ENCODE data around the gene SLC39A7. TPM values are rescaled to one million over a fixed set of nuclear protein-coding genes. Genes with fewer than 3 reads are reported as not detected.

The SLC39A7 gene
- total RNA-seq, 2 donors from 2014 or later: 123 to 163 TPM

GRCh38 chr6:33236852-33237251, 36.2 kb downstream of the SLC39A7 start:
- Mint-ChIP-seq H3K27me3 (ENCODE audit: insufficient read depth) (peaks cover 25% of the 10 kb centered on the region), H3K27ac (no peak overlapping the region), H3K4me3 (no peak overlapping the region), H3K36me3 (ENCODE audit: low read depth) (no peaks in the 10 kb centered on the region), H3K4me1 (peaks cover 12% of the 10 kb centered on the region), H3K9me3 (no peaks in the 10 kb centered on the region)
- peak; percentile 9 for DNase-seq
- TF ChIP-seq, protein P1, sequence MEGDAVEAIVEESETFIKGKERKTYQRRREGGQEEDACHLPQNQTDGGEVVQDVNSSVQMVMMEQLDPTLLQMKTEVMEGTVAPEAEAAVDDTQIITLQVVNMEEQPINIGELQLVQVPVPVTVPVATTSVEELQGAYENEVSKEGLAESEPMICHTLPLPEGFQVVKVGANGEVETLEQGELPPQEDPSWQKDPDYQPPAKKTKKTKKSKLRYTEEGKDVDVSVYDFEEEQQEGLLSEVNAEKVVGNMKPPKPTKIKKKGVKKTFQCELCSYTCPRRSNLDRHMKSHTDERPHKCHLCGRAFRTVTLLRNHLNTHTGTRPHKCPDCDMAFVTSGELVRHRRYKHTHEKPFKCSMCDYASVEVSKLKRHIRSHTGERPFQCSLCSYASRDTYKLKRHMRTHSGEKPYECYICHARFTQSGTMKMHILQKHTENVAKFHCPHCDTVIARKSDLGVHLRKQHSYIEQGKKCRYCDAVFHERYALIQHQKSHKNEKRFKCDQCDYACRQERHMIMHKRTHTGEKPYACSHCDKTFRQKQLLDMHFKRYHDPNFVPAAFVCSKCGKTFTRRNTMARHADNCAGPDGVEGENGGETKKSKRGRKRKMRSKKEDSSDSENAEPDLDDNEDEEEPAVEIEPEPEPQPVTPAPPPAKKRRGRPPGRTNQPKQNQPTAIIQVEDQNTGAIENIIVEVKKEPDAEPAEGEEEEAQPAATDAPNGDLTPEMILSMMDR (conservative IDR thresholded peaks at IDR 0.05): no peak
- Histone ChIP-seq H3K4me3 (ENCODE audit: low read length) (no peak overlapping the region), H3K9ac (ENCODE audit: extremely low read depth, low read length, poor library complexity, severe bottlenecking) (no peak overlapping the region), H3K4me1 (ENCODE audit: control insufficient read depth, insufficient read depth, low read length) (no peaks in the 10 kb centered on the region), H3K27me3 (ENCODE audit: control insufficient read depth, insufficient read depth, low read length, poor library complexity, severe bottlenecking) (peaks cover 6% of the 10 kb centered on the region), H3K36me3 (ENCODE audit: control insufficient read depth, insufficient read depth, low read length) (no peaks in the 10 kb centered on the region), H3K9me3 (ENCODE audit: control insufficient read depth, low read length) (no peaks in the 10 kb centered on the region), H3K27ac (ENCODE audit: low read depth, low read length) (no peak overlapping the region)
- WGBS, 2 experiments (ENCODE audit: insufficient coverage in 1 of 2, insufficient read length in 1 of 2): 86 to 91% methylated on average over 5 to 6 of the region's 6 CpGs

DNA sequence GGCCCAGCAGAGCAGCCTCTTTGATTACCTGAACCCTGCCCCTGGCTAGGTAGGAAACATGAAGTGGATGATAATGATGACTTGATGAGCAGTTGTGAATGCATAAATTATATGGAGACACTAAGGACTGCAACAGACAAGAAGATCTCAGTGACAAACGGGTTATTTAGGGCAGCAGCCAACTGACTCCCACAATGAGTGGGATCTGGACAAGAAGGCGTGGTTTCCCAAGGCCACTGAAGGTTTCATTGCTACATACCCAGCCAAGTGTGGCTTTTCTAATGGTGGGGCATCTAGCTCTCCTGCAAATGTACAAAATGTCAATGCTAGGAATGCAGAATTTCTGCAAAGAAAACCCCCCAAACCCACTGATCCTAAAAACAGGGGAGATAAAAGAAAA, 37.1 kb downstream of the SLC39A7 start:
- no peak overlapping the region for H3K9ac ChIP-seq (ENCODE audit: extremely low read depth, low read length, poor library complexity, severe bottlenecking)
- H3K9me3 ChIP-seq (ENCODE audit: control insufficient read depth, low read length): no peaks in the 10 kb centered on the region
- Mint-ChIP-seq H3K4me3 (no peak overlapping the region), H3K9me3 (no peaks in the 10 kb centered on the region), H3K27ac (no peak overlapping the region), H3K4me1 (peaks cover 12% of the 10 kb centered on the region), H3K36me3 (ENCODE audit: low read depth) (no peaks in the 10 kb centered on the region), H3K27me3 (ENCODE audit: insufficient read depth) (peaks cover 31% of the 10 kb centered on the region)
- WGBS, 2 experiments (ENCODE audit: insufficient coverage in 1 of 2, insufficient read length in 1 of 2): 84 to 93% methylated on average over 2 of the region's 2 CpGs
- H3K27ac ChIP-seq (ENCODE audit: low read depth, low read length): no peak overlapping the region
- TF ChIP-seq, protein P1 (conservative IDR thresholded peaks at IDR 0.05): no peak
- DNase-seq: peak; percentile 8
- H3K27me3 ChIP-seq (ENCODE audit: control insufficient read depth, insufficient read depth, low read length, poor library complexity, severe bottlenecking): peaks cover 15% of the 10 kb centered on the region
- H3K4me3 ChIP-seq (ENCODE audit: low read length): no peak overlapping the region
- no peaks in the 10 kb centered on the region for H3K36me3 ChIP-seq (ENCODE audit: control insufficient read depth, insufficient read depth, low read length)
- H3K4me1 ChIP-seq (ENCODE audit: control insufficient read depth, insufficient read depth, low read length): no peaks in the 10 kb centered on the region

- no peaks in the 10 kb centered on the region for H3K36me3 ChIP-seq (ENCODE audit: control insufficient read depth, insufficient read depth, low read length)
- no peaks in the 10 kb centered on the region for H3K9me3 ChIP-seq (ENCODE audit: control insufficient read depth, low read length)
- Mint-ChIP-seq H3K27ac (no peak overlapping the region), H3K4me3 (no peak overlapping the region), H3K27me3 (ENCODE audit: insufficient read depth) (peaks cover 46% of the 10 kb centered on the region), H3K4me1 (peaks cover 2% of the 10 kb centered on the region), H3K36me3 (ENCODE audit: low read depth) (no peaks in the 10 kb centered on the region), H3K9me3 (no peaks in the 10 kb centered on the region)
- H3K27ac ChIP-seq (ENCODE audit: low read depth, low read length): no peak overlapping the region
- H3K4me1 ChIP-seq (ENCODE audit: control insufficient read depth, insufficient read depth, low read length): no peaks in the 10 kb centered on the region
- TF ChIP-seq, protein P1 (conservative IDR thresholded peaks at IDR 0.05): no peak
- peaks cover 39% of the 10 kb centered on the region for H3K27me3 ChIP-seq (ENCODE audit: control insufficient read depth, insufficient read depth, low read length, poor library complexity, severe bottlenecking)
- no peak for DNase-seq
- H3K9ac ChIP-seq (ENCODE audit: extremely low read depth, low read length, poor library complexity, severe bottlenecking): no peak overlapping the region
- H3K4me3 ChIP-seq (ENCODE audit: low read length): no peak overlapping the region
- 83 to 87% methylated on average over 1 to 3 of the region's 3 CpGs for WGBS, 2 experiments (ENCODE audit: insufficient coverage in 1 of 2, insufficient read length in 1 of 2)
These were observed 41.3 kb downstream of the SLC39A7 start for GRCh38 chr6:33241968-33242367.

Measured in endodermal cell (in vitro differentiated cells).